Activated CD4-positive, alpha-beta T cell treated with anti-CD3 and anti-CD28 coated beads, Interleukin-2, amount 10 ng/mL, durations not matched to agents 24 days and 14 days (primary cell): ENCODE measurements around the gene LPCAT4. TPM values are rescaled to one million over a fixed set of nuclear protein-coding genes. Genes with fewer than 3 reads are reported as not detected.
"Not testable (repeated sequence)": the region's sequence is repeated elsewhere in the genome, so short reads cannot be mapped to it uniquely, and the experiment has no call there.

Experiments used
- DNase-seq: peaks from one replicate; pipeline ENCODE4 v3.0.0; 2022
- H3K27ac Mint-ChIP-seq: one replicate; pipeline ENCODE4 v1.8.0; 2022; ENCODE audit warnings: mild to moderate bottlenecking, mixed read lengths
- H3K27me3 Mint-ChIP-seq: one replicate; pipeline ENCODE4 v1.8.0; 2022; ENCODE audit warnings: mixed read lengths
- H3K36me3 Mint-ChIP-seq: one replicate; pipeline ENCODE4 v1.8.0; 2022; ENCODE audit warnings: low read depth, mild to moderate bottlenecking, mixed read lengths
- H3K4me1 Mint-ChIP-seq: one replicate; pipeline ENCODE4 v1.8.0; 2021; ENCODE audit warnings: mixed read lengths
- H3K4me3 Mint-ChIP-seq: one replicate; pipeline ENCODE4 v1.8.0; 2022; ENCODE audit warnings: mild to moderate bottlenecking, moderate library complexity, mixed read lengths
- H3K9me3 Mint-ChIP-seq: one replicate; pipeline ENCODE4 v1.8.0; 2021; ENCODE audit warnings: mixed read lengths
- intact Hi-C: fragments of 100-400 bp; cut with micrococcal nuclease; formaldehyde crosslinking; loops from one replicate; pipeline ENCODE4 v1.15.1; 2023
- total RNA-seq: library from RNA; stranded (reverse); gene quantifications from 2 replicates; pipeline ENCODE4 v1.2.3, GENCODE V29; 2022

LPCAT4 gene
- 63.9 and 67.3 TPM in 2 replicates for total RNA-seq

DNA sequence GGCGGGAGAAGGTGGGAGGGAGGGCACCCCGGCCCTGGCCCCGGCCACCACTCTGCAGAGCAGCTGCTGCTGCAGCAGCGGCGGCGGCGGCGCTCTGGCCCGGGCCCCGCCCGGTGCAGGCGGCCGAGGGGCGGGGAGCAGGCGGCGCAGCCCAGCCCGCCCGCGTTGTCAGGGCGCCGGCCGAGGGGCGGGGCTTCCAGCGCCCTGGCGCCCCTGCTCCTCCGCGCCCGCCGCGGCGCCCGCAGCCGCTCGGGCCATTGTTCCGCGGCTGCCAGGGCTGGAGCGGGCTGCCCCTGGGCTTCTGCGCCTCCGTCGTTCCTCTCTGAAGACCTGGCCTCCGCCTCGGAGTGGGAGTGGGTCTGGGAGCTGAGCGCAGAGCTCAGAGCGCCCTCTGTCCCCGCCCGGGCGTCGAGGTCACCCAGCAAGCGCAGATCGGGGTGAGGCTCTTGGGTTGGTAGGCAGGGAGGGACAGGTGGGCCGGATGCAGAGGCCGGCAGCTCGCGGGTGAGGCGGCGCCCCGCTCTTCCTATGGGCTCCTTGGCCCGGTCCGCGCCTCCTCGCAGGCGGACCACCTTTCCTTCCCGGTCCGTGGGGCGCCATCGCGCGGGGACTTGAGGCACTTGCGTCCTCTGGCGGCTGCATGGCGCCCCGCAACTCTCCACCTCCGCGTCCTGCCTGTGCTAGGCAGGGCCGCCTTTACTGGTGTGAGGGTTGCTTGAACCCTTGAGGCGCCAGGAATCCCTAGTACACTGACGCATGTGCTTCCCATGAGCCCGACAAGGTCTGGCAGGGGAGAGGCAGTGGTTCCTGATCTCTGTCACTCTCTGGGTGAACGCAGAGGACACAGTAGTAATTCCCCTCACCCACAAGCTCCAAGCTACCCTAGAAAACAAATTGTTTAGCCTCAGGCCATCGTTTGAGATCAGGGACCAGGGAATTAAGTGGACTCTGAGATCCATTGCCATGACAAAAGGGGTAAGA lies at the start of gene LPCAT4:
Gene LPCAT4, minus strand, starts transcription at position 96 of the 981 bp plus-strand sequence. CDS start 96 bp downstream, outside the sequence.
- Mint-ChIP-seq H3K36me3 (peaks cover 16% of the 10 kb centered on the region), H3K27ac (peak within 1 kb of the TSS; percentile 98), H3K27me3 (peaks cover 1% of the 10 kb centered on the region), H3K9me3 (no peaks in the 10 kb centered on the region), H3K4me3 (peak within 1 kb of the TSS; percentile 99), H3K4me1 (peaks cover 38% of the 10 kb centered on the region)
- DNase-seq = peak; percentile 97
- intact Hi-C loops = loop anchor here (1.0 to 10.0 kb wide), 7 partner anchors 24 to 333 kb away; partner anchors contain the start of genes AVEN, EMC7, GOLGA8A and NOP10

DNA sequence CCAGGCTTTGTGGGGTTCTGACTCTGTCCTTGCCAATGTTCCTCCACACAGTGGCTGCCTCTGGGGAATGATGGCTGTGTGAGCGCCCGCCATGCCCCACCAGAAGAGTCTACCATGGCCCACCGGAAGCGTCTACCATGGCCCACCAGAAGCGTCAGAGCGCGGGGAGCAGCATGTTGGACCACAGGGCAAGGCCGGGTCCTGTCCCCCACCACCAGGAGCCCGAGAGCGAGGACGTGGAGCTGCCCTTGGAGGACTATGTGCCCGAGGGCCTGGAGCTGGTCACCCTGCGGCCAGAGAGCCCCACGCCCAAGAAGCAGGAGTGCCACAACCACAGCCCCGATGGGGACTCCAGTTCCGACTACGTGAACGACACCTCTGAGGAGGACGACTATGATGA lies 42.5 kb upstream of the LPCAT4 start:
- H3K36me3 Mint-ChIP-seq, H3K4me1 Mint-ChIP-seq, H3K9me3 Mint-ChIP-seq, H3K27me3 Mint-ChIP-seq, H3K4me3 Mint-ChIP-seq, H3K27ac Mint-ChIP-seq, intact Hi-C loops: not testable (repeated sequence)
- peak; percentile 40 for DNase-seq

GRCh38 chr15:34408973-34409372 lies 42.0 kb upstream of the LPCAT4 start:
- H3K27ac Mint-ChIP-seq = not testable (repeated sequence)

GRCh38 chr15:34403899-34404298 lies 36.9 kb upstream of the LPCAT4 start:
- H3K36me3 Mint-ChIP-seq, H3K9me3 Mint-ChIP-seq, H3K27ac Mint-ChIP-seq, DNase-seq, H3K4me1 Mint-ChIP-seq, intact Hi-C loops, H3K4me3 Mint-ChIP-seq, H3K27me3 Mint-ChIP-seq: not testable (repeated sequence)

More at GRCh38 chr15:34408973-34409372, 42.0 kb upstream of the LPCAT4 start:
- H3K4me3 Mint-ChIP-seq, intact Hi-C loops, H3K27me3 Mint-ChIP-seq, H3K36me3 Mint-ChIP-seq, H3K9me3 Mint-ChIP-seq, H3K4me1 Mint-ChIP-seq: not testable (repeated sequence)
- peak; percentile 14 for DNase-seq

- H3K4me3 Mint-ChIP-seq, H3K27ac Mint-ChIP-seq, H3K27me3 Mint-ChIP-seq, intact Hi-C loops, H3K36me3 Mint-ChIP-seq, H3K9me3 Mint-ChIP-seq, H3K4me1 Mint-ChIP-seq, DNase-seq: not testable (repeated sequence)
These were observed 36.2 kb upstream of the LPCAT4 start for GRCh38 chr15:34403160-34403598.

DNA sequence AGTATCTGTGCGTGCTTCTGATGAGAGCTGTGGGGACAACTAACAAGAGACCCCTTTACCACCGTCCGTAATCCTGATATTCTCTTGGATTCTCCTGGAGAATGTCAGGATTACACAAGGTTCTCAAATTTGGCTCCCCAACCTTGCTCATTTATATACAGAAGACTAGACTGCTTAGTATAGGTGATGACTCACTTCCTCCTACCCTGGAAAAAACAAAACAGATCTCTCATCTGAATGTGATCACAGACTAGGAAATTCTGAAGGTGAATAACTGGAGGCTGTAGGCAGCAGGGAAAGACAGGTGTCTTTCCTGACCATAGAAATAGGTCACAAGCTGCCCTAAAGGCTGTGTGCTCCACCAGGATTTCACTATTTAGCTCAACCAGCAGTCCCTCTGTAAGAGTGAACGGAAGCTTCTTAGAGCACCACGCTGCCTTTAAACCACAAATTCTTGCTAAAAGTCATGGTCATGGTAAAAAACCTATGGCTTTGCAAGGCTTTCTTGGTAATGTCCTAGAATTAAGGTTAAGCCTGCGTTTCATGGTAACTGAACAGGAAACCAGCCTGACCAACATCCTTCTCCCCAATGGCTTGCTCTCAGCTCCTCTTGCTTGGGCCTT lies 30.8 kb upstream of the LPCAT4 start:
- DNase-seq = peak; percentile 73
- intact Hi-C loops, H3K27ac Mint-ChIP-seq, H3K4me1 Mint-ChIP-seq, H3K36me3 Mint-ChIP-seq, H3K4me3 Mint-ChIP-seq, H3K9me3 Mint-ChIP-seq, H3K27me3 Mint-ChIP-seq: not testable (repeated sequence)

DNA sequence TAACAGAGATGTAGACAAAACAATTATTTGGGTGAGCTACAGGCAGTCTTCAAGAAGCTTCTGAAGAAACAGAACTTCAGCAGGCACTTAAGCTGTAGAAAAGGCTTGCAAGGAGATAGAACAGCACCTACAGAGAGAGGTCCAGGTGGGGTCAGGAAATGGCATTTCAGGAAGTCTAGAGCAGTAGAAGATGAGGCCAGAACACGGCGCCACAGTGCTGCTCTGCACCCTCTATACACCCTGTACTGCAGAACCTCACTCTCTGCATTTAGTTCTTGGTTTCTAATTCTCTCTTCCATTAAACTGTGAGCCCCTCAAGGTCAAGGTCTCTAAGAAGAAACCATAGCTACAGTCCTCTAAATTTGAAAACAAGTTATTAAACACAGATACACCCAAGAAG lies 26.0 kb upstream of the LPCAT4 start:
- H3K36me3 Mint-ChIP-seq, H3K27ac Mint-ChIP-seq, H3K4me3 Mint-ChIP-seq, H3K27me3 Mint-ChIP-seq, intact Hi-C loops, H3K9me3 Mint-ChIP-seq, H3K4me1 Mint-ChIP-seq: not testable (repeated sequence)
- peak; percentile 15 for DNase-seq

DNA sequence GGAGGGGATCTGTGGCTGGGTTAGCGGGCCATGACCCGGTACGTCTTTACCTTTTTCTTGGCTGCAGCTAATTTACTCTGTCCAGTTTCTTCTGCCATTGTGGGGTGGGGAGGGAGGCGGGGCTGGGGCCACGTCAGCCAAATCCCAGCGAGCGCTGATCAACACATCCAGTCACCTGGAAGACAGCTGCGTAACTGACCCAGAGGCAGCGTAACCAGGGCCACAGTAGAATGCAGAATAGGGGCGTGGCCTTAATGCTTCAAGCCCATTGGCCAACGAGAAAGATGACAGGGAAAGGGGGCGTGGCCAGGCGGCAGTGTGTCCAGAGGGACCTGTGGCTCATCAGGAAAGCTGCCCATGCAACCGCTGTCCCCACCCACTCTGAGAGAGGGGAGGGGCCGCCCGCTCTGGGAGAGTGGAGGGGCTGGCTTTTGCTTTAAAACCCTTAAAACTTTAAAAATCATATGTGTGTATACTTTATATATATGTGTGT lies 22.6 kb upstream of the LPCAT4 start:
- H3K4me3 Mint-ChIP-seq, intact Hi-C loops, H3K27me3 Mint-ChIP-seq, H3K36me3 Mint-ChIP-seq, DNase-seq, H3K9me3 Mint-ChIP-seq, H3K4me1 Mint-ChIP-seq, H3K27ac Mint-ChIP-seq: not testable (repeated sequence)

DNA sequence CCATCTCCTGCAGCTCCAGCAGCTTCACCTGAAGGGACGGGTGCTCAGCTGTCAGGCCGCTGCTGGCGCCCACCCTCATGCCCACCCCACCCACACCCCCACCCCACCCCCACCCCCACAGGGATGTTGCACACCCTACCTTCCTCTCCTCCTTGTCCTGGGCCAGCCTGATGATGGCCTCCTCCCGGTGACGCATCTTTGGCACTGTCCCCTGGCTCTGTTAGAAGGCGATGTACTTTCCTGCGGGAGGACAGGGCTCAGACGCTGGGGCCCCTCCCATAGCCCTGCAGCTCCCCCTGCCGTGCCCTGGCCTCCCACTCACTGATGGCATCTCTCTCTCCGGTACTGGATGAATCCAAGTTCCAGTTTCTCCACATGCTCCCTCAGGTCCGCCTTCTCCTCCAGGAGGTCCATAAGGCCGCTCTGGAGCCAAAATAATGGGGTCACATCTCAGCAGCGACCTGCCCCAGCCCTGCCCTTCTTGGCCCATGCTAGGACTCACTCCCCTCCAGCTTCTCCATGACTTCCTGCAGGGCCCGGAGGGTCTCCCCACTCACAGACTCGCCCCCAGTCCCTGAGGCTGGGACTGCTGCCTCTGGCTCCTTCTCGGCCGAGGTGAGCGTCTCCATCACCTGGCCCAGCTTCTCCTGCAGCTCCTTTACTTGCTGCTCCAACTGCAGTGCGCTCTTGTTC lies 15.0 kb upstream of the LPCAT4 start:
- H3K27ac Mint-ChIP-seq, H3K4me1 Mint-ChIP-seq, H3K9me3 Mint-ChIP-seq, H3K4me3 Mint-ChIP-seq, intact Hi-C loops, DNase-seq, H3K27me3 Mint-ChIP-seq: not testable (repeated sequence)
- peaks cover 11% of the 10 kb centered on the region for H3K36me3 Mint-ChIP-seq

DNA sequence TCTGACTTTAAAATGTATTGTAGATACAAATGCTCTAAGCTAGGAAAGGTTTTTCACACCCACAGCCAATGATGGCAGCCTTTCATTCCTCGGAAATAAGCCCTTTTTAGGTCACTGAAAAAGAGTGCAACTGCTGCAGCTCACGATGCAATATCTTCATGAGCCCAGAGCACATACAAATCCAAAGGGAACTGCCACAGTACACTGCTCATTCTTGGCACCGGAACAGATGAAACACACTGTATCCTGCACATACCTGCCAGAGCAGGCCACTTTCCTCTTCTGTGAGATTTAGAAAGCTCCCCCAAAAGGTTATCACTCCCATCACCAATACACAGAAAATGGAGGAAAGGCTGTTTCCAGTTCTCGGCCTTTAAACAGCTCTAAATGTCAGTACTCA lies 13.5 kb upstream of the LPCAT4 start:
- H3K27me3 Mint-ChIP-seq, H3K4me1 Mint-ChIP-seq, H3K27ac Mint-ChIP-seq, intact Hi-C loops, H3K4me3 Mint-ChIP-seq, H3K9me3 Mint-ChIP-seq, DNase-seq: not testable (repeated sequence)
- peaks cover 11% of the 10 kb centered on the region for H3K36me3 Mint-ChIP-seq

DNA sequence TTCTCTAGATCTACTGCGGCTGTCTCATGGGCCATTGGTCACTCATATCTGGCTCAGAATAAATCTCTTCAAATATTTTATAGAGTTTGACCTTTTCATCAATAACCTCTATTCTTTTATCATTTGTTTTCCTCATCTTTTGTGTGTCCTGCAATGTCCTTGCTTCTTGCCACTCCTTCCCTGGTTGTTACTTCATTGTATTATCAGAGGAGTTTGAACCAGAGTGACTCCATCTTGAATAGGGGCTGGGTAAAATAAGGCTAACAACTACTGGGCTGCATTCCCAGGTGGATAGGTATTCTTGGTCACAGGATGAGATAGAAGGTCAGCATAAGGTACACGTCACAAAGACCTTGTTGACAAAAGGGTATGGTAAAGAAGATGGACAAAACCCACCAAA lies 9.9 kb upstream of the LPCAT4 start:
- Mint-ChIP-seq H3K36me3 (peaks cover 11% of the 10 kb centered on the region), H3K4me3 (no peak overlapping the region), H3K27ac (no peak overlapping the region), H3K9me3 (no peaks in the 10 kb centered on the region), H3K4me1 (no peaks in the 10 kb centered on the region), H3K27me3 (no peaks in the 10 kb centered on the region)
- intact Hi-C loops = no loop called here
- DNase-seq = no peak

GRCh38 chr15:34375541-34375940 lies 8.5 kb upstream of the LPCAT4 start:
- H3K27ac Mint-ChIP-seq, H3K36me3 Mint-ChIP-seq, H3K4me1 Mint-ChIP-seq, H3K27me3 Mint-ChIP-seq, intact Hi-C loops, DNase-seq, H3K4me3 Mint-ChIP-seq, H3K9me3 Mint-ChIP-seq: not testable (repeated sequence)

DNA sequence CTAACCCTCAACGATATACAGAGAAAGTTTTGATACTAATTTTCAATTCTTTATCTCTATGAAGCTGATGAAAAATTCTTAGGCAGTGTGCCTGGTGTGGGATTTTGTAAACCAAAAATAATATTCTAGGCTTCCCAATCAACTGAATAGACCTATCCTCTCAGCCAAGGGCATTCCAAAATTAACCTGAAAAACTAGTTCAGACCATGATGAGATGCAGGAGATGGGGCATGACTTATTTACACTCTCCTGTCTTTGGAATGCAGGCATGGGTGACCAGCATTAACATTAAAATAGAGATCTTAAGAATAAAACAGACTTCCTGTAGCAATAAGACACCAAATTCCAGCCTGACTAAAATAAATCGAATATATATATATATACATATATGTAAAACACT lies 7.8 kb upstream of the LPCAT4 start:
- Mint-ChIP-seq H3K27ac (no peak overlapping the region), H3K9me3 (no peaks in the 10 kb centered on the region), H3K4me1 (peaks cover 5% of the 10 kb centered on the region), H3K36me3 (peaks cover 10% of the 10 kb centered on the region), H3K4me3 (no peak overlapping the region), H3K27me3 (peaks cover 1% of the 10 kb centered on the region)
- no peak for DNase-seq
- intact Hi-C loops = no loop called here

- Mint-ChIP-seq H3K36me3 (peaks cover 6% of the 10 kb centered on the region), H3K27me3 (peaks cover 1% of the 10 kb centered on the region), H3K27ac (no peak overlapping the region), H3K4me3 (no peak overlapping the region), H3K4me1 (peaks cover 9% of the 10 kb centered on the region), H3K9me3 (no peaks in the 10 kb centered on the region)
- intact Hi-C loops = no loop called here
- DNase-seq = no peak
These were observed 7.0 kb upstream of the LPCAT4 start for GRCh38 chr15:34373951-34374350.
